Uterus (tissue), 4 donors: ENCODE results near the gene KIAA1586. TPM values are rescaled to one million over a fixed set of nuclear protein-coding genes. Genes with fewer than 3 reads are reported as not detected.
"Not testable (repeated sequence)": the region's sequence is repeated elsewhere in the genome, so short reads cannot be mapped to it uniquely, and the experiment has no call there.

Source experiments
- DNase-seq, 2 donors: peaks; one replicate each; pipeline ENCODE4 v3.0.0-alpha.2; 2019 to 2020
- H3K27ac ChIP-seq, 2 donors: fragments of 200-600 bp; sonication (generic); 1 replicate in 1 of 2; 2 replicates in 1 of 2; pipeline ENCODE4 v1.5.1; 2016 to 2018
- H3K27me3 ChIP-seq, 2 donors: fragments of 200-600 bp; sonication (generic); one replicate each; pipeline ENCODE4 v1.5.1; 2018 to 2019; ENCODE audit warnings: control low read depth in 1 of 2
- H3K36me3 ChIP-seq, 2 donors: fragments of 200-600 bp; sonication (generic); one replicate each; pipeline ENCODE4 v1.5.1; 2019; ENCODE audit warnings: control low read depth in 1 of 2
- H3K4me1 ChIP-seq, 2 donors: fragments of 200-600 bp; sonication (generic); one replicate each; pipeline ENCODE4 v1.5.1; 2018 to 2019; ENCODE audit warnings: control low read depth in 1 of 2
- H3K4me3 ChIP-seq, 2 donors: fragments of 200-600 bp; sonication (generic); 1 replicate in 1 of 2; 2 replicates in 1 of 2; pipeline ENCODE4 v1.5.1; 2018 to 2019; ENCODE audit warnings: mild to moderate bottlenecking in 1 of 2
- H3K9me3 ChIP-seq, 2 donors: fragments of 200-600 bp; sonication (generic); one replicate each; pipeline ENCODE4 v1.5.1; 2019; ENCODE audit warnings: control low read depth in 1 of 2
- POLR2A ChIP-seq, 2 donors: fragments of 450-650 bp; IDR thresholded peaks; one replicate each; pipeline ENCODE4 v1.6.1; 2016; ENCODE audit warnings: antibody characterized with exemption in 2 of 2, mild to moderate bottlenecking in 1 of 2, moderate library complexity in 1 of 2
- intact Hi-C: fragments of 100-400 bp; cut with DNase I; formaldehyde crosslinking; loops from one replicate; pipeline ENCODE4 v1.15.1; 2023; ENCODE audit warnings: low total_unique reads
- total RNA-seq, 4 donors: library from RNA; depleted of rRNA in 3 of 4; stranded (reverse); fragments of >200 nt in 3 of 4; gene quantifications; one replicate each; pipeline versions ENCODE4 v1.1.0 to v1.2.4, GENCODE V29; 2014 to 2023
- TF ChIP-seq, protein P1 (sequence below), 4 experiments: fragments of 200-600 bp in 2 of 4; fragments of 450-650 bp in 2 of 4; sonication (generic) in 2 of 4; IDR thresholded peaks; one replicate each; pipeline ENCODE4 v1.5.1; 2016 to 2019; ENCODE audit warnings: antibody characterized with exemption in 4 of 4, mild to moderate bottlenecking in 2 of 4, moderate library complexity in 1 of 4
- donor health status: DM: yes; HTN: yes; CAD: no.

The KIAA1586 gene, protein sequence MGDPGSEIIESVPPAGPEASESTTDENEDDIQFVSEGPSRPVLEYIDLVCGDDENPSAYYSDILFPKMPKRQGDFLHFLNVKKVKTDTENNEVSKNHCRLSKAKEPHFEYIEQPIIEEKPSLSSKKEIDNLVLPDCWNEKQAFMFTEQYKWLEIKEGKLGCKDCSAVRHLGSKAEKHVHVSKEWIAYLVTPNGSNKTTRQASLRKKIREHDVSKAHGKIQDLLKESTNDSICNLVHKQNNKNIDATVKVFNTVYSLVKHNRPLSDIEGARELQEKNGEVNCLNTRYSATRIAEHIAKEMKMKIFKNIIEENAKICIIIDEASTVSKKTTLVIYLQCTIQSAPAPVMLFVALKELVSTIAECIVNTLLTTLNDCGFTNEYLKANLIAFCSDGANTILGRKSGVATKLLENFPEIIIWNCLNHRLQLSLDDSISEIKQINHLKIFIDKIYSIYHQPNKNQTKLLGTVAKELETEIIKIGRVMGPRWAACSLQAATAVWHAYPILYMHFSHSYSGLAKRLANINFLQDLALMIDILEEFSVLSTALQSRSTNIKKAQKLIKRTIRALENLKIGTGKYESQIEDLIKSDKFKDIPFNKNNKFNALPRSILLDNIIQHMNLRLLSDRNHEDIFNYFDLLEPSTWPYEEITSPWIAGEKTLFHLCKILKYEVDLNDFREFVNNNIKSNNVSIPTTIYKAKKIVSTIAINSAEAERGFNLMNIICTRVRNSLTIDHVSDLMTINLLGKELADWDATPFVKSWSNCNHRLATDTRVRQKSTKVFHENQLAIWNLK
- total RNA-seq, result 10 to 100 TPM; 18.5 to 60.3 (median 28.9) TPM

GRCh38 chr6:57046332-57047256 is at the start of gene KIAA1586:
Gene KIAA1586 (plus strand): TSS chr6:57046693. CDS start chr6:57046756, 63 bp downstream.
- peak; percentile 66 to 72 for TF ChIP-seq POLR2A (IDR thresholded peaks at IDR 0.05)
- TF ChIP-seq, protein P1, sequence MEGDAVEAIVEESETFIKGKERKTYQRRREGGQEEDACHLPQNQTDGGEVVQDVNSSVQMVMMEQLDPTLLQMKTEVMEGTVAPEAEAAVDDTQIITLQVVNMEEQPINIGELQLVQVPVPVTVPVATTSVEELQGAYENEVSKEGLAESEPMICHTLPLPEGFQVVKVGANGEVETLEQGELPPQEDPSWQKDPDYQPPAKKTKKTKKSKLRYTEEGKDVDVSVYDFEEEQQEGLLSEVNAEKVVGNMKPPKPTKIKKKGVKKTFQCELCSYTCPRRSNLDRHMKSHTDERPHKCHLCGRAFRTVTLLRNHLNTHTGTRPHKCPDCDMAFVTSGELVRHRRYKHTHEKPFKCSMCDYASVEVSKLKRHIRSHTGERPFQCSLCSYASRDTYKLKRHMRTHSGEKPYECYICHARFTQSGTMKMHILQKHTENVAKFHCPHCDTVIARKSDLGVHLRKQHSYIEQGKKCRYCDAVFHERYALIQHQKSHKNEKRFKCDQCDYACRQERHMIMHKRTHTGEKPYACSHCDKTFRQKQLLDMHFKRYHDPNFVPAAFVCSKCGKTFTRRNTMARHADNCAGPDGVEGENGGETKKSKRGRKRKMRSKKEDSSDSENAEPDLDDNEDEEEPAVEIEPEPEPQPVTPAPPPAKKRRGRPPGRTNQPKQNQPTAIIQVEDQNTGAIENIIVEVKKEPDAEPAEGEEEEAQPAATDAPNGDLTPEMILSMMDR (IDR thresholded peaks at IDR 0.05), result peak in 3 of 4 experiments; percentile 13 to 35 (median 22)
- H3K4me3 ChIP-seq, result peak within 1 kb of the TSS; percentile 44 to 59
- H3K36me3 ChIP-seq, intact Hi-C loops, H3K9me3 ChIP-seq, H3K27me3 ChIP-seq: not testable (repeated sequence)
- peak within 1 kb of the TSS; percentile 64 to 85 for H3K27ac ChIP-seq
- H3K4me1 ChIP-seq, result peaks cover 0 to 11% of the 10 kb centered on the region in 2 donors
- peak; percentile 89 to 90 for DNase-seq

DNA sequence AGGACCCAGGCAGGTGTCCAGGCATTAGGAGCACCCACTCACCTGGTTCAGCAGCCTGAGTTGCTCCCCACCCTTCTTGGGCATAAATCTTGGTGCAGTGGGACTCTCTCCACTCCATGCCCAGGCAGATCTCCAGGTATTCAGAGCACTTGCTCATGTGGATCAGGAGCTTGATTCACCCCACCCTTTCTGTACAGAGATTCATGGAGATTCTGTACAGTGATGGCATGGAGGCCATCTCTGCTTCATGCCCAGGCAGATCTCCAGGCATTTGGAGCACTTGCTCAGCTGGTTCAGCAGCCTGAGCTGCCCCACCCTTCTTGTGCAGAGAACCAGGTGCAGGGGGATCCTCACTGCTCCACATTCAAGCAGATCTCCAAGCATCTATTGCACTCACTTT is 47.4 kb upstream of the KIAA1586 start:
- Histone ChIP-seq H3K27ac (no peak overlapping the region), H3K4me3 (no peak overlapping the region), H3K9me3 (no peaks in the 10 kb centered on the region), H3K36me3 (no peaks in the 10 kb centered on the region), H3K27me3 (no peaks in the 10 kb centered on the region), H3K4me1 (no peaks in the 10 kb centered on the region)
- intact Hi-C loops, result no loop called here
- TF ChIP-seq, protein P1 (IDR thresholded peaks at IDR 0.05), result no peak
- TF ChIP-seq POLR2A (IDR thresholded peaks at IDR 0.05), result no peak
- no peak for DNase-seq

DNA sequence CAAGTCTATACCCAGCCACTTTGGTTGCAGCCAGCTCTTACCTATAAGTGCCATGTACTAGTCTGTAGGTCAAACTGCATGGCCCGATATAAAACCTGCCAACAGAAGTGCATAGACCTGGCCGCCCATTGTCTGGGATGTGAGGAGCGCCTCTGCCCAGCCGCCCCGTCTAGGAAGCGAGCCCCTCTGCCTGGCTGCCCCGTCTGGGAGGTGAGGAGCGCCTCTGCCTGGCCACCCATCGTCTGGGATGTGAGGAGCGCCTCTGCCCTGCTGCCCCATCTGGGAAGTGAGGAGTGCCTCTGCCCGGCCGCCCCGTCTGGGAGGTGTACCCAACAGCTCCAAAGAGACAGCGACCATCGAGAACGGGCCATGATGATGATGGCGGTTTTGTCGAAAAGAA is 46.7 kb upstream of the KIAA1586 start:
- H3K4me3 ChIP-seq, H3K36me3 ChIP-seq, H3K27ac ChIP-seq, H3K9me3 ChIP-seq, H3K27me3 ChIP-seq, H3K4me1 ChIP-seq, intact Hi-C loops, DNase-seq: not testable (repeated sequence)

- Histone ChIP-seq H3K4me3 (no peak overlapping the region), H3K9me3 (no peaks in the 10 kb centered on the region), H3K27ac (no peak overlapping the region), H3K27me3 (no peaks in the 10 kb centered on the region), H3K36me3 (no peaks in the 10 kb centered on the region), H3K4me1 (no peaks in the 10 kb centered on the region)
- no peak for DNase-seq
- intact Hi-C loops, result no loop called here
- no peak for TF ChIP-seq POLR2A (IDR thresholded peaks at IDR 0.05)
- TF ChIP-seq, protein P1 (IDR thresholded peaks at IDR 0.05), result no peak
These were observed 44.3 kb upstream of the KIAA1586 start for GRCh38 chr6:57002197-57002596.

GRCh38 chr6:57004292-57004691 is 42.2 kb upstream of the KIAA1586 start:
- H3K27me3 ChIP-seq, result no peaks in the 10 kb centered on the region
- H3K9me3 ChIP-seq, result no peaks in the 10 kb centered on the region
- H3K36me3 ChIP-seq, result no peaks in the 10 kb centered on the region
- DNase-seq, result no peak
- H3K27ac ChIP-seq, result no peak overlapping the region
- H3K4me3 ChIP-seq, result no peak overlapping the region
- no peaks in the 10 kb centered on the region for H3K4me1 ChIP-seq
- intact Hi-C loops, result no loop called here
- no peak for TF ChIP-seq POLR2A (IDR thresholded peaks at IDR 0.05)
- TF ChIP-seq, protein P1 (IDR thresholded peaks at IDR 0.05), result no peak
